Kidney (tissue), 14 donors: ENCODE measurements around the gene PPP1R14D. TPM values are rescaled to one million over a fixed set of nuclear protein-coding genes. Genes with fewer than 3 reads are reported as not detected.

ENCODE experiments used
- DNase-seq, 5 donors: peaks; one replicate each; pipeline ENCODE4 v3.0.0-alpha.2; 2013 to 2020
- FAIRE-seq: peaks from 2 replicates; lab custom pipeline; 2012; peaks lifted over from hg19 to GRCh38; lab: Jason Lieb, UNC
- H3K27ac ChIP-seq, 2 donors: one replicate each; pipeline ENCODE4 v1.7.0; 2013; ENCODE audit warnings: low read depth in 2 of 2, low read length in 2 of 2, inconsistent platforms in 1 of 2
- H3K27me3 ChIP-seq: one replicate; pipeline ENCODE4 v1.7.1; 2013; ENCODE audit warnings: low read length, inconsistent platforms; ENCODE audit not compliant: control insufficient read depth, insufficient read depth
- H3K36me3 ChIP-seq, 3 donors: one replicate each; pipeline versions ENCODE4 v1.7.0 to v1.7.1; 2013; ENCODE audit warnings: low read length in 3 of 3, control low read depth in 1 of 3, inconsistent platforms in 1 of 3; ENCODE audit not compliant: insufficient read depth in 3 of 3, control insufficient read depth in 2 of 3
- H3K4me1 ChIP-seq, 3 donors: one replicate each; pipeline versions ENCODE4 v1.7.0 to v1.7.1; 2013; ENCODE audit warnings: low read length in 3 of 3, inconsistent platforms in 1 of 3, low read depth in 1 of 3; ENCODE audit not compliant: control insufficient read depth in 2 of 3, insufficient read depth in 2 of 3
- H3K4me3 ChIP-seq, 3 donors: one replicate each; pipeline versions ENCODE4 v1.7.0 to v1.8.1; 2013; ENCODE audit warnings: low read length in 3 of 3, control low read depth in 1 of 3, inconsistent platforms in 1 of 3
- H3K9ac ChIP-seq, 3 donors: one replicate each; pipeline versions ENCODE4 v1.7.0 to v1.7.1; 2013; ENCODE audit warnings: low read length in 3 of 3, control low read depth in 1 of 3, inconsistent platforms in 1 of 3
- H3K9me3 ChIP-seq, 3 donors: one replicate each; pipeline versions ENCODE4 v1.7.0 to v1.7.1; 2013; ENCODE audit warnings: low read length in 3 of 3, control low read depth in 1 of 3, inconsistent platforms in 1 of 3; ENCODE audit not compliant: control insufficient read depth in 2 of 3, insufficient read depth in 1 of 3
- intact Hi-C: fragments of 100-400 bp; cut with DNase I; formaldehyde crosslinking; loops from one replicate; pipeline ENCODE4 v1.11.1; 2022
- polyA plus RNA-seq: library from polyadenylated mRNA; stranded (reverse); fragments of 350-450 nt; fragmentation: Illumina TruSeq; extraction: RNeasy Lipid Tissue Mini Kit (QIAGEN cat#74804); gene quantifications from one replicate; pipeline ENCODE4 v1.2.3, GENCODE V29; 2014; ENCODE audit warnings: low read depth, low replicate concordance; ENCODE audit not compliant: insufficient read depth
- total RNA-seq: library from RNA; stranded (reverse); fragmentation: NEBNext Ultra II Directional; extraction: Animal tissue kit (Norgen Biotek cat#: 25700); gene quantifications from one replicate; pipeline ENCODE4 v1.2.1, GENCODE V29; 2021
- TF ChIP-seq, protein P1 (sequence below): IDR thresholded peaks from 3 replicates; pipeline ENCODE4 v1.5.1; 2012; ENCODE audit warnings: mild to moderate bottlenecking, moderate library complexity, borderline replicate concordance; ENCODE audit not compliant: insufficient read depth; ENCODE audit errors: extremely low read depth
- donor health status: control.
- donor health status: control.
- donor health status: control.
- donor health status: control.
- donor health status: control.
- donor health status: DM: yes; HTN: yes; CAD: no.
- donor health status: Normal renal cell carcinoma (clear cell type).

The PPP1R14D gene
- total and polyA plus RNA-seq, 2 donors from 2014 or later: 4.0 TPM; not detected in 1

DNA sequence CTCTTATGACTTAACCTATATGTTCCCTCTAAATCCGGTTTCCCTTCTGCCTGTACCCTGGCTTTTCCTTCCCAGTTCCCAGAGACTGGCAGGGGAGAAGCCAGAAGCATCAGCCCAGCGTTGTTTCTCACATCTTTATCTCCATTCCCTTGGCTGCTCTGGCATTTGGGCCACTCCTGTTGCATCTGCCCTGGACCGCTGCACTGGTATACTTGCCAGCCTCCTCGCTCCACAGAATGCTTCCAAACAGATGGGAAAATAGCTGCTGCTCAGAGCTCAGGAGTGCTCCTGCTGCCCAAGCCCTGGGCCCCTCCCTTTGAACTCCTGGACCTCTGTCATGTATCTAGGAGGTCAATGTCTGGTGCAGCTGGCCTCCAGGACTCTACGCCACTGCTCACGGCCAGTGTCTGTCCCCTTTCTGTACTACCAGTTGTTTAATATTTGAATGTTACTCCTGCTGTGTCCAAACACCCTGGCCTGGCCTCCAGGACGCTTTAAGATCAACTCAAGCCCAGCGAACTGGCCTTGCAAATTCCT, 22.1 kb upstream of the PPP1R14D start:
- TF ChIP-seq, protein P1, sequence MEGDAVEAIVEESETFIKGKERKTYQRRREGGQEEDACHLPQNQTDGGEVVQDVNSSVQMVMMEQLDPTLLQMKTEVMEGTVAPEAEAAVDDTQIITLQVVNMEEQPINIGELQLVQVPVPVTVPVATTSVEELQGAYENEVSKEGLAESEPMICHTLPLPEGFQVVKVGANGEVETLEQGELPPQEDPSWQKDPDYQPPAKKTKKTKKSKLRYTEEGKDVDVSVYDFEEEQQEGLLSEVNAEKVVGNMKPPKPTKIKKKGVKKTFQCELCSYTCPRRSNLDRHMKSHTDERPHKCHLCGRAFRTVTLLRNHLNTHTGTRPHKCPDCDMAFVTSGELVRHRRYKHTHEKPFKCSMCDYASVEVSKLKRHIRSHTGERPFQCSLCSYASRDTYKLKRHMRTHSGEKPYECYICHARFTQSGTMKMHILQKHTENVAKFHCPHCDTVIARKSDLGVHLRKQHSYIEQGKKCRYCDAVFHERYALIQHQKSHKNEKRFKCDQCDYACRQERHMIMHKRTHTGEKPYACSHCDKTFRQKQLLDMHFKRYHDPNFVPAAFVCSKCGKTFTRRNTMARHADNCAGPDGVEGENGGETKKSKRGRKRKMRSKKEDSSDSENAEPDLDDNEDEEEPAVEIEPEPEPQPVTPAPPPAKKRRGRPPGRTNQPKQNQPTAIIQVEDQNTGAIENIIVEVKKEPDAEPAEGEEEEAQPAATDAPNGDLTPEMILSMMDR: no peak
- Histone ChIP-seq H3K4me3 (no peak overlapping the region), H3K9ac (no peak overlapping the region), H3K9me3 (no peaks in the 10 kb centered on the region), H3K27ac (no peak overlapping the region), H3K27me3 (no peaks in the 10 kb centered on the region), H3K36me3 (peaks cover 0 to 22% (median 12%) of the 10 kb centered on the region in 3 donors), H3K4me1 (peaks cover 2 to 18% (median 18%) of the 10 kb centered on the region in 3 donors)
- DNase-seq (peak in 1 of 5 donors; percentile 25), FAIRE-seq (no peak)
- intact Hi-C loops: no loop called here

GRCh38 chr15:40847223-40847961, 18.9 kb upstream of the PPP1R14D start:
- Histone ChIP-seq H3K9ac (peak overlapping the region in 1 of 3 donors; percentile 82), H3K9me3 (no peaks in the 10 kb centered on the region), H3K27ac (peak overlapping the region; percentile 89 to 93), H3K4me3 (peak overlapping the region; percentile 3 to 67 (median 36)), H3K4me1 (peaks cover 2 to 32% (median 26%) of the 10 kb centered on the region in 3 donors), H3K27me3 (no peaks in the 10 kb centered on the region), H3K36me3 (peaks cover 0 to 2% (median 0%) of the 10 kb centered on the region in 3 donors)
- TF ChIP-seq, protein P1: no peak
- DNase-seq (peak; percentile 86 to 96 (median 91)), FAIRE-seq (no peak)
- intact Hi-C loops: no loop called here

- intact Hi-C loops: no loop called here
- FAIRE-seq: no peak
- no peak for DNase-seq
- Histone ChIP-seq H3K9me3 (no peaks in the 10 kb centered on the region), H3K9ac (peak overlapping the region in 2 of 3 donors; percentile 46 to 82), H3K27me3 (no peaks in the 10 kb centered on the region), H3K4me1 (peaks cover 2 to 32% (median 26%) of the 10 kb centered on the region in 3 donors), H3K27ac (peak overlapping the region; percentile 89 to 93), H3K36me3 (peaks cover 0 to 2% (median 0%) of the 10 kb centered on the region in 3 donors), H3K4me3 (peak overlapping the region; percentile 3 to 67 (median 13))
- TF ChIP-seq, protein P1: no peak
Measured at GRCh38 chr15:40846841-40847222, 18.3 kb upstream of the PPP1R14D start.
